Measurements from ENCODE around the gene NAP1L5.

Gene NAP1L5

DNA sequence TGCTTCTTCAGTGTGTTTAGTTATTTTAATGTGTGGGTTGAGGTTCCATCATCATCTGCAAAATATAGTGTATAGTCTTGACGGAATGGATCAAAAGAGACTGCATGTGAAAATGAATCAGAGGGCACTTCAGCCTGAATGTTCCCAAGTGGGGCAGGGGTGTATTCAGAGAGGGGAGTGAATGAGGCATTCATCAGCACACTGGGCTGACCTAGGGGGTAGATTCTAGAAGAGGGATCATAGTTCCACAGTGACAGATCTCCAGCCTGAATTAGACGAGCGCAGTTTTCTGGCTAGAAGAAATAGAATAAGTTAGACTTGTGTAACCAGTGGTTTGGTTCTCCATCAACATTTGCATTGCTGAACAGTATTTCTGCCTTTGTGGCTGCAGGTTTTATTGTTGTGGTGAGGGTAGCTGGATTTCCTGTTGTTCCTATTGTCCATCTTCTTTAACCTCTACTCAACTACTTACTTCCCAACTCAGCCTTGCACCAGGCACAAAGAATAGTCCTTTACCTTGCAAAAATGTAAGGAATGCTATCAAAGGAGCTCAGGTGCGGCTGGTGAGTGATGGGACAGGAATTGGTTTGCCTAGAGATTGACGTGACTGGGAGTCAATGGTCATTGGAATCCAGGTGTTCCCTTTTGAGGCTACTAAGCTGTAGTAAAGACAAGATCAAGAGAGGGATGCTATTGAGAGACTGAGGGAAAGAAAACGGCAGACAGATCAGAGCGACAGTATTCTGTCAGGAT, 50.9 kb downstream of the NAP1L5 start:
- no peak overlapping the region for H3K27ac ChIP-seq (ENCODE audit: insufficient read depth, low read length, poor library complexity, severe bottlenecking)
- no peak for DNase-seq
- H3K27me3 ChIP-seq (replicated peaks; ENCODE audit: control insufficient read depth, insufficient read depth, low read length, poor library complexity, severe bottlenecking): no peaks in the 10 kb centered on the region
- H3K36me3 ChIP-seq (ENCODE audit: control insufficient read depth, insufficient read depth, low read length): no peaks in the 10 kb centered on the region
- no peak overlapping the region for H3K4me3 ChIP-seq (ENCODE audit: insufficient read depth, low read depth, low read length, poor library complexity, severe bottlenecking)
- H3K9me3 ChIP-seq (ENCODE audit: control insufficient read depth, low read length): peaks cover 4% of the 10 kb centered on the region
- H3K4me1 ChIP-seq (ENCODE audit: control insufficient read depth, insufficient read depth, low read length, poor library complexity, severe bottlenecking): no peaks in the 10 kb centered on the region

DNA sequence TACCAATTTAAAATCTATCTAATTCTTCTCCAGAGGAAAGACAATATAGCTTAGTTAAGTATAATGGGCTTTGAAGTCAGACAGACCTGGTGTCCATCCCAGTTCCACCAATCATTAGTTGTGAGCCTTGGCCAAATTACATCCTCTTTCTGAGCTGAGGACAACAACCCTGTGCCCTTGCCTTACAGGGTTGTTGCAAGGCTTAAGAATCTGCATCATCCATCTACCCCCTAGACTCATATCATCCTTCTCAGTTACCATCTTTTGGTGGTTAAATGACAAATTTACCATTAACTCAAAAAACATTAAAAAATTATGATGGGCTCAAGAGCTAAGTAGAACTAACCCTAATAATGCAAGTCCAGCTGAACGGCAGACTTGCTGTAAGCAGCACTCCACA, 51.6 kb downstream of the NAP1L5 start:
- no peaks in the 10 kb centered on the region for H3K4me1 ChIP-seq (ENCODE audit: control insufficient read depth, insufficient read depth, low read length, poor library complexity, severe bottlenecking)

More for the DNA sequence above, 51.6 kb downstream of the NAP1L5 start:
- Histone ChIP-seq H3K27me3 (replicated peaks; ENCODE audit: control insufficient read depth, insufficient read depth, low read length, poor library complexity, severe bottlenecking) (no peaks in the 10 kb centered on the region), H3K36me3 (ENCODE audit: control insufficient read depth, insufficient read depth, low read length) (no peaks in the 10 kb centered on the region), H3K27ac (ENCODE audit: insufficient read depth, low read length, poor library complexity, severe bottlenecking) (no peak overlapping the region), H3K4me3 (ENCODE audit: insufficient read depth, low read depth, low read length, poor library complexity, severe bottlenecking) (no peak overlapping the region), H3K9me3 (ENCODE audit: control insufficient read depth, low read length) (peaks cover 4% of the 10 kb centered on the region)
- DNase-seq: no peak
